ENCODE data around the gene NIP7.

DNA sequence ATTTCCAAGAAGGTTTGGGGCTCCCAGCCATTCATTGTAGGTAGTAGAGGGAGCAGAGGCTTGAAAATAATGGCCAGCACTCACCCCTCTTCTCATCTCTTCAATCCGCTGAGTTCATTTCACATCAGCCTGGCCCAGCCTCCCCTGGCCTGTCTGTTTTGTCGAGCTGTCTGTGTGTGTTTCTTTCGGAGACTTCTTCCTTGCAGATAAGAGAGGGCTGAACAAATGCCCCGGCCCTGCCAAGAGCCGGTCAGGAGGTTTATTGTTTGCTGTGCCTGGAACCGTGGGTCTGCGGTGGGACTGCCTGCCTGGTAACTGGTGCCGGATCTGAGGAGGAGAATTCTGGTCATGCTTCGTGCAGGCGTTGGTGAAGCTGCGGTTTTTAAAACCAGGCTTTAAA is 25.0 kb upstream of the NIP7 start:
- TF ChIP-seq SRSF3 (IDR thresholded peaks at IDR 0.05; ENCODE audit: insufficient read depth, low read length), result no peak
- no peak for TF ChIP-seq CTCF (IDR thresholded peaks at IDR 0.05 in 2 of 3, conservative IDR thresholded peaks at IDR 0.05 in 1 of 3; ENCODE audit: insufficient read depth in 2 of 3, low read depth in 1 of 3, low read length in 3 of 3)
- TF ChIP-seq SETDB1 (IDR thresholded peaks at IDR 0.05; ENCODE audit: low read length), result no peak

All from K562 (cell line).